PC-3 (cell line): ENCODE measurements around the gene CAMK1D.

Source experiments
- EZH2 ChIP-seq: fragments of 300-600 bp; sonication (generic); IDR thresholded peaks from one replicate; pipeline ENCODE4 v1.6.1; 2017; ENCODE audit warnings: antibody characterized with exemption, mild to moderate bottlenecking, low read length; ENCODE audit not compliant: unreplicated experiment
- TF ChIP-seq, protein P1 (sequence below): fragments of 300-600 bp; sonication (generic); conservative IDR thresholded peaks from 2 replicates; pipeline ENCODE4 v1.5.1; 2017; ENCODE audit warnings: antibody characterized with exemption, low read depth, mild to moderate bottlenecking, low read length

DNA sequence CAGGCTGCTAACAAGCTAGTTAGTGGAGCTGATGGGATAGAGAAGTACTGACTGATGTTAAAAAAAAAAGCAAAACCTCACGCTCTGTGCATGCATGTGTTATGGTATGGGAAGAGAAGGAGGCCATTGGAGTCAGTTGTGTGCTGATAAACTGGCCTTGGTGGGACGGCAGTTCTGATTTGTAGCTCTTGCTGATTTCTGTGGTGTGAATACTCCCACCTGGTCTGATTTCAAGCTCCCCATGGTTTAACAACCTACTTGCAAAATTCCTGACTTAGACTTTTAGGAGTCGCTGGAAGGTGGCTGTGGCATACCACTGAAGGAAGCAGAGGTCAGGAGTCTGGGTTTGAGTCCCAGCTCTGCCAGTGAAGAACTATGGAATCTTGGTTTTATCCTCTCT is 15.2 kb downstream of the CAMK1D start:
- TF ChIP-seq, protein P1, sequence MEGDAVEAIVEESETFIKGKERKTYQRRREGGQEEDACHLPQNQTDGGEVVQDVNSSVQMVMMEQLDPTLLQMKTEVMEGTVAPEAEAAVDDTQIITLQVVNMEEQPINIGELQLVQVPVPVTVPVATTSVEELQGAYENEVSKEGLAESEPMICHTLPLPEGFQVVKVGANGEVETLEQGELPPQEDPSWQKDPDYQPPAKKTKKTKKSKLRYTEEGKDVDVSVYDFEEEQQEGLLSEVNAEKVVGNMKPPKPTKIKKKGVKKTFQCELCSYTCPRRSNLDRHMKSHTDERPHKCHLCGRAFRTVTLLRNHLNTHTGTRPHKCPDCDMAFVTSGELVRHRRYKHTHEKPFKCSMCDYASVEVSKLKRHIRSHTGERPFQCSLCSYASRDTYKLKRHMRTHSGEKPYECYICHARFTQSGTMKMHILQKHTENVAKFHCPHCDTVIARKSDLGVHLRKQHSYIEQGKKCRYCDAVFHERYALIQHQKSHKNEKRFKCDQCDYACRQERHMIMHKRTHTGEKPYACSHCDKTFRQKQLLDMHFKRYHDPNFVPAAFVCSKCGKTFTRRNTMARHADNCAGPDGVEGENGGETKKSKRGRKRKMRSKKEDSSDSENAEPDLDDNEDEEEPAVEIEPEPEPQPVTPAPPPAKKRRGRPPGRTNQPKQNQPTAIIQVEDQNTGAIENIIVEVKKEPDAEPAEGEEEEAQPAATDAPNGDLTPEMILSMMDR, result no peak
- TF ChIP-seq EZH2, result no peak
